IPS DF 6.9 (cell line): ENCODE results near the gene EVC.

Experiments used
- DNase-seq: peaks from one replicate; pipeline ENCODE4 v3.0.0-alpha.2; 2013; ENCODE audit warnings: low read depth, low spot score
- H3K27ac ChIP-seq: one replicate; pipeline ENCODE4 v1.5.1; 2013; ENCODE audit warnings: low read length, control low read depth
- H3K27me3 ChIP-seq: 2 replicates; pipeline ENCODE4 v1.6.1; 2013; ENCODE audit warnings: mild to moderate bottlenecking, low read length; ENCODE audit not compliant: control insufficient read depth, insufficient read depth
- H3K36me3 ChIP-seq: 2 replicates; pipeline ENCODE4 v1.6.1; 2013; ENCODE audit warnings: low read length; ENCODE audit not compliant: control insufficient read depth, insufficient read depth
- H3K4me1 ChIP-seq: 2 replicates; pipeline ENCODE4 v1.6.1; 2013; ENCODE audit warnings: low read length; ENCODE audit not compliant: control insufficient read depth, insufficient read depth
- H3K4me3 ChIP-seq: 2 replicates; pipeline ENCODE4 v1.5.1; 2013; ENCODE audit warnings: mild to moderate bottlenecking, low read length
- H3K9me3 ChIP-seq: 2 replicates; pipeline ENCODE4 v1.6.1; 2013; ENCODE audit warnings: low read length, inconsistent platforms; ENCODE audit not compliant: control insufficient read depth, insufficient read depth
- WGBS: extraction: QIAGEN DNeasy Blood & Tissue Kit; methylation state at CpG from one replicate; pipeline ENCODE4 v1.1.7; 2013; ENCODE audit warnings: mixed read lengths, missing lambda C conversion rate; ENCODE audit not compliant: insufficient read length, insufficient coverage; 5-methylcytosine and 5-hydroxymethylcytosine counted together

EVC gene

GRCh38 chr4:5770051-5770450 lies 59.0 kb downstream of the EVC start:
- Histone ChIP-seq H3K4me1 (peaks cover 4% of the 10 kb centered on the region; the same call in 1 of the 2 replicates), H3K4me3 (no peak overlapping the region), H3K27me3 (no peaks in the 10 kb centered on the region), H3K36me3 (0 out of 2 replicates have a peak, but pooled peaks cover 7% of the 10 kb centered on the region), H3K27ac (no peak overlapping the region), H3K9me3 (peaks cover 2% of the 10 kb centered on the region)
- no peak for DNase-seq
- WGBS: no CpG with 5 or more reads among the region's 4 CpGs

DNA sequence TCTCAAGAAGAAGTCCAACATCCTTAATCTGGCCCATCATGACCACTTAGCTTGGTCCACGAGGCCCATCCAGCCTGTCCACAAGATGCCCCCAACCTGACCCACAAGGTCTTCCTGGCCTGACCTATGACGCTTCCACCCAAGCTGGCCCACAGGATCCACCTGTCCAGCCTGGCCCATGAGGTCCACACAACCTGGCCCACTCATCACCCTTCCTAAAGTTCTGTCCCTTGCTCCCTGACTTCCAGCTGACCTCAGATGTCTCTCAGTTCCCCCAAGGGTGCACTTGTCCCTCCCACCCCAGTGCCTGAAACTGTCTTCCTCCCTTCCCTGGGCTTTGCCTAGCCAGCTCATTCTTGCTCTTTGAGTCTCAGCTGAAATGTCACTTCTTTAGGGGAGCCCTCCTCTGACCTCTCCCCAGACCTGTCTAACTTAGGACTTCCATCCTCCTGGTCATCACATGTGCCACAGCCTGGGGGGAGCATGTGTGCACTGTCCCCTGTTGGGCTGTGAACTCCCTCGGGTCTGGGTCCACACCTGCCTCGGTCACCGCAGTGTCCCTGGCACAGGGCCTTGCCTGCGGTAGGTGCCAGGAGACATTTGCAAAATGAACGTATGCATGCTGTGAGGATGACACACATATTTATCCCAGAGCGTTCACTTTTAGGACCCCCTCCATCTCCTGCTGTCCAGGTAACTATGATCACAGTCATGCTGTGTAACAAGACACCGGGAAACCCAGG lies 61.7 kb downstream of the EVC start:
- peaks cover 4% of the 10 kb centered on the region; the same call in 1 of the 2 replicates for H3K4me1 ChIP-seq
- no peak for DNase-seq
- H3K27ac ChIP-seq: no peak overlapping the region
- H3K4me3 ChIP-seq: no peak overlapping the region
- H3K27me3 ChIP-seq: no peaks in the 10 kb centered on the region
- 0 out of 2 replicates have a peak, but pooled peaks cover 7% of the 10 kb centered on the region for H3K36me3 ChIP-seq
- no CpG with 5 or more reads among the region's 9 CpGs for WGBS
- H3K9me3 ChIP-seq: peaks cover 2% of the 10 kb centered on the region

- WGBS: no CpG with 5 or more reads among the region's 2 CpGs
- Histone ChIP-seq H3K4me1 (peaks cover 4% of the 10 kb centered on the region; the same call in 1 of the 2 replicates), H3K36me3 (0 out of 2 replicates have a peak, but pooled peaks cover 4% of the 10 kb centered on the region), H3K4me3 (no peak overlapping the region), H3K27me3 (no peaks in the 10 kb centered on the region), H3K9me3 (peaks cover 2% of the 10 kb centered on the region), H3K27ac (no peak overlapping the region)
- no peak for DNase-seq
Observed at GRCh38 chr4:5773271-5773555, 62.2 kb downstream of the EVC start.

DNA sequence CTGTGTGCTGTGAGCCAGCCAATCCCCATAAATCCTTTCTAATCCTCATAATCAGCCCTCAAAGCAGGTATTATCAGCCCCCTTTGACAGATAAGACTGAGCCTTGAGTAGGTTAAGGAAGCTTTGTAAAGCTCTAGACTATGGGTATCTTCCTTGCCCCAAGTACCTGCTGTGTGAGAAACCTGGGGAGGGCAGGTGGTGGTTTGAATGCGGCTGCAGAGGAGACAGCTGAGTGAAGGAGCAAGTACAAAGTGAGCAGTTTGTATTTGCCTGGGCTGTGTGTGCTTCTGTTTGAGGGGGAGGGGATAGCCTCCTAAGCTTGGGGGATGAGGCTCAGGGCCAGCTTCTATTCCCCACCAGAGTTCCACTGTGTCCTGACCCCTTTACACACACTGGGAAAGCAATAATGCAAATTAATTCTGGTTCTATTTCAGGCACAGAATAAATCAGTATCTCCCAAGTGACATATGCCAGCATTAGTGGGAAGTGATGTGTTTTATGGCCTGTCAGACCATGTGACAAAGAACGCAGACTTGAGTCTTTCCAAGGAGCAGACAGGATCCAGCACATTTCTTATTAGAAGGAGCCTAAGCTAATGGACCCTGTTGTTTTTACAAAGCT lies 63.5 kb downstream of the EVC start:
- Histone ChIP-seq H3K4me1 (peaks cover 4% of the 10 kb centered on the region; the same call in 1 of the 2 replicates), H3K9me3 (peaks cover 2% of the 10 kb centered on the region), H3K4me3 (no peak overlapping the region), H3K27ac (no peak overlapping the region), H3K36me3 (0 out of 2 replicates have a peak, but pooled peaks cover 4% of the 10 kb centered on the region), H3K27me3 (no peaks in the 10 kb centered on the region)
- DNase-seq: no peak
- no CpG with 5 or more reads among the region's 2 CpGs for WGBS

DNA sequence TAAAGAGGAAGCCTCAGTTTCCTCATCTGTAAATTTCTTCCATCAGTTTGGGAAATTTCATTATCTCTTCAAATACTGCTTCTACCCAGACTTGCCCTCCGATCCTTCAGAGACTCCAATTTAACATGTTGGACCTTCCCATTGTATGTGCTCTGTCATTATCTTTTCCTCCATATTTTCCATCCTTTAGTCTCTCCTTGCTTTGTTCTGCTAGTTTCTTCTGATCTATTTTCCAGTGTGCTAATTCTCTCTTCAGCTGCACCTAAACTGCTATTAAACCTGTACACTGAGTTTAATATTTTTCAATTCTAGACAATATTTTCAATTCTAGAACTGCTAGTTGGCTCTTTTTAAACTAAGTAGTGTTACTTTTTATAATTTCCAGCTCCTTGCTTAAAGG lies 65.5 kb downstream of the EVC start:
- no peaks in the 10 kb centered on the region for H3K36me3 ChIP-seq
- no CpG with 5 or more reads among the region's 1 CpG for WGBS

GRCh38 chr4:5780831-5781480 lies 70.0 kb downstream of the EVC start:
- WGBS: no CpG with 5 or more reads among the region's 9 CpGs
- Histone ChIP-seq H3K27ac (no peak overlapping the region), H3K27me3 (no peaks in the 10 kb centered on the region), H3K36me3 (0 out of 2 replicates have a peak, but pooled peaks cover 3% of the 10 kb centered on the region), H3K4me3 (no peak overlapping the region), H3K4me1 (no peaks in the 10 kb centered on the region), H3K9me3 (no peaks in the 10 kb centered on the region; the same call in 1 of the 2 replicates)
- DNase-seq: no peak

More for the DNA sequence above, 65.5 kb downstream of the EVC start:
- DNase-seq: no peak
- H3K4me3 ChIP-seq: no peak overlapping the region
- H3K4me1 ChIP-seq: peaks cover 4% of the 10 kb centered on the region; the same call in 1 of the 2 replicates
- no peaks in the 10 kb centered on the region; the same call in 1 of the 2 replicates for H3K9me3 ChIP-seq
- no peak overlapping the region for H3K27ac ChIP-seq
- H3K27me3 ChIP-seq: no peaks in the 10 kb centered on the region

GRCh38 chr4:5781691-5782090 lies 70.7 kb downstream of the EVC start:
- DNase-seq: no peak
- H3K27me3 ChIP-seq: no peaks in the 10 kb centered on the region
- H3K27ac ChIP-seq: no peak overlapping the region
- no CpG with 5 or more reads among the region's 3 CpGs for WGBS
- no peak overlapping the region for H3K4me3 ChIP-seq
- H3K36me3 ChIP-seq: 0 out of 2 replicates have a peak, but pooled peaks cover 3% of the 10 kb centered on the region
- H3K4me1 ChIP-seq: no peaks in the 10 kb centered on the region
- H3K9me3 ChIP-seq: no peaks in the 10 kb centered on the region; the same call in 1 of the 2 replicates

DNA sequence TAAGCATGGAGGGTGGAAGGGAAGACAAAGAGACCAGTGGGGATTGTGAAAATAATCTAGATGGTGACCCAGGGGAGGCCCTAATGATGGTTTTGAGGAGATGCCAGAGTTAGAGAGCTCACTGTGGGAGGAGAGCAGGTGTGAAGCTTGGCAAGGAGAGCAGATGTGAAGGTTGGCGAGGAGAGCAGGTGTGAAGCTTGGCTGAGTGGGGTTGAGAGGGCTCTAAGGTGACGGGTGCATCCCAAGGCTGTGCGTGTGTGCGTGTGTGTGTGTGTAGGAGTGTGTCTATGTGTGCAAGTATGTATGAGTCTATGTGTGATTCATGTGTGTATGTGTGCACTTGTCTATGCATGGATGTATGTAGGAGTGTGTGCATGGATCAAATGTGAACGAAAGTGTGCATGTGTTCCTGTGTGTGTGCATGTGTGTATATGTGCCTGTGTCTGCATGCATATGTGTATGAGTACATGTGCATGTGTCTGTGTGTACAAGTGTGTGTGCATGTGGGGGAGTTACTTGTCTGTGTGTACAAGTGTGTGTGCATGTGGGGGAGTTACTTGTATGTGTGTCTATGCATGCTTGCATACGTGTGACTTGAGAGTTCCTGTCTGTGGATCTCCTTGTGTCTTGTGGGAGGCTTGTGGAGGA lies 72.0 kb downstream of the EVC start:
- no peak overlapping the region for H3K4me3 ChIP-seq
- no CpG with 5 or more reads among the region's 6 CpGs for WGBS
- no peaks in the 10 kb centered on the region for H3K27me3 ChIP-seq
- H3K4me1 ChIP-seq: no peaks in the 10 kb centered on the region
- DNase-seq: no peak
- no peaks in the 10 kb centered on the region for H3K9me3 ChIP-seq
- H3K36me3 ChIP-seq: 0 out of 2 replicates have a peak, but pooled peaks cover 3% of the 10 kb centered on the region
- H3K27ac ChIP-seq: no peak overlapping the region

GRCh38 chr4:5783486-5783885 lies 72.5 kb downstream of the EVC start:
- Histone ChIP-seq H3K9me3 (no peaks in the 10 kb centered on the region), H3K4me1 (no peaks in the 10 kb centered on the region), H3K27ac (no peak overlapping the region), H3K4me3 (no peak overlapping the region), H3K27me3 (no peaks in the 10 kb centered on the region), H3K36me3 (0 out of 2 replicates have a peak, but pooled peaks cover 3% of the 10 kb centered on the region)
- no peak for DNase-seq
- no CpG with 5 or more reads among the region's 14 CpGs for WGBS

DNA sequence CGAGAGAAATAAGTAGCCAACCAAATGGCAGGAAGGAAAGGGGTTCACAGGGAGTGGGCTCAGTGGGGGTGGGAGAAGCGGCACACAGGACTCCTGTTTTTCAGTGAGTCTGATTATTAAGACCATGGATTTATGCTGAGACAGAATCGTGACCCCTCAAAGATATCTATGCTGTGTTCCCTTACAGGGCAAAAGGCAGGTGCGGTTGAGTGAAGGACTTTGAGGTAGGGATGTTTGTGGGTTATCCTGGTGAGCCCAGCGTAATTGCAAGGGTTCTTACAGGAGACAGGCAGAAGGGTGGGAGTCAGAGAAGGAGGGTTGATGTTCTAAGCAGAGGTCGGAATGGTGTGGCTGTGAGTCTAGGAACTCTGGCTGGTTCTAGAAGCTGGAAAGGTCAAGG lies 73.0 kb downstream of the EVC start:
- H3K4me3 ChIP-seq: no peak overlapping the region
- H3K27me3 ChIP-seq: no peaks in the 10 kb centered on the region
- 0 out of 2 replicates have a peak, but pooled peaks cover 3% of the 10 kb centered on the region for H3K36me3 ChIP-seq
- no CpG with 5 or more reads among the region's 6 CpGs for WGBS
- no peak overlapping the region for H3K27ac ChIP-seq
- no peaks in the 10 kb centered on the region for H3K4me1 ChIP-seq
- no peaks in the 10 kb centered on the region for H3K9me3 ChIP-seq
- DNase-seq: no peak
